GM21390 (cell line): ENCODE measurements around the gene MUC5B.

ENCODE experiments used
- ATAC-seq: cut with Tn5 transposase; IDR thresholded peaks from one replicate; pipeline ENCODE4 v1.9.1; 2021; ENCODE audit not compliant: unreplicated experiment

MUC5B gene

DNA sequence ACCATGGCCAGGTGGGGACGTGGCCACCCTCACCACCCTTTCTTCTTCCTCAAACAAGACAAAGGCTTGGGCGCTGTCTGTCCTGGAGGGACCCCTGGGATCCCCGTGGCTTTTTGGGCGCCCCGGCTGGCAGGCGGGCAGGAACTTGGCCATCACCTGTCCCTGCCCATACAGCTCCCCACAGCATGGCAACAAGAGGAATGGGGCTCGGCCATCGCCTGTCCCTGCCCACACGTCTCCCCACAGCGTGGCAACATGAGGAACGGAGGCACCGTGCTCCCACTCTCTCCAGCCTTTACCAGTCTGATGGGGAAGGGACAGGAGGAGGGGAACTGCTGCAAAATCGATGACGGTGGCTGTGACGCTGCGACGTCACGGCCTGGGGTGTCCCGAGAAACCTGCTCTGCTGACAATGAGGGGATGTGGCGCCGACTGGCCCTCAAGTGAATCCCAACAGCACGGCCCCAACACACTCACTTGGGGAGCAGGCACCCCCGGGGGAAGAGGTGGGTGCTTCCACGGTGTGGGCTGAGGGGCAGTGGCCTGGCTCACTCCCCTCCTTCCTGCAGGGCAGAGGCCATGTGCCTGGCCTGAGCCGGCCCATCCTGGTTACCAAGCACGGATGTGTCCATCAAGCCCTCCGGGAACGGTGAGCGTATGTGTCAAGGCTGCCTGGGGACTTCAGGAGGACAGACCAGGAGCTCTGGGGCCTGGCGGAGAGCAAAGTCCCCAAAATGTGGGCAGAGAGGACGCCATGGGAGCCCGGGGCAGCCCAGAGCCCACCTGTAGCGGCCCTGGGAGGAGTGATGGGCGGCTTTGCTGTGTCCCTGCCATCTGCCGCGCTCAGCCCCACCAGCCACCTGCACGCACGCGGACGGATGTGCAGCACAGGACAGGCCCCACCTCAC lies 56.2 kb downstream of the MUC5B start:
- ATAC-seq = no peak

DNA sequence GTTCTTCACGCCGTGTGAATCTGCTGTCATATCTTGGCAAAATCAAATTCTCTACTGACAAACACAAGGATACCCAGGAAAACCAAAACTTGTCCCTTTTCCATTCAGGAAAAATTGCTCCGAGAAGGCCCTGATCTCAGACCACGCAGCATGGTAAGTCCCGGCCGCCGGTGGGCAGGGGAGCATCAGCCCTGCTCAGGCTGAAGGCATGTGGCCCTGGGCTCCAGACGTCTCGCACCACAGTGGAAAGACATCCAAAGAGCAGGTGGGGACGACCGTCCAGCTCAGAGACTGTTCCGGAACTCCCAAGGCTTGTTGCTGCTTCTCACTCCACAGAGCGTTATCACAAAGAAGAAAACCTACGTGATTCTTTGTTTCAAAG lies 56.8 kb downstream of the MUC5B start:
- ATAC-seq = no peak

DNA sequence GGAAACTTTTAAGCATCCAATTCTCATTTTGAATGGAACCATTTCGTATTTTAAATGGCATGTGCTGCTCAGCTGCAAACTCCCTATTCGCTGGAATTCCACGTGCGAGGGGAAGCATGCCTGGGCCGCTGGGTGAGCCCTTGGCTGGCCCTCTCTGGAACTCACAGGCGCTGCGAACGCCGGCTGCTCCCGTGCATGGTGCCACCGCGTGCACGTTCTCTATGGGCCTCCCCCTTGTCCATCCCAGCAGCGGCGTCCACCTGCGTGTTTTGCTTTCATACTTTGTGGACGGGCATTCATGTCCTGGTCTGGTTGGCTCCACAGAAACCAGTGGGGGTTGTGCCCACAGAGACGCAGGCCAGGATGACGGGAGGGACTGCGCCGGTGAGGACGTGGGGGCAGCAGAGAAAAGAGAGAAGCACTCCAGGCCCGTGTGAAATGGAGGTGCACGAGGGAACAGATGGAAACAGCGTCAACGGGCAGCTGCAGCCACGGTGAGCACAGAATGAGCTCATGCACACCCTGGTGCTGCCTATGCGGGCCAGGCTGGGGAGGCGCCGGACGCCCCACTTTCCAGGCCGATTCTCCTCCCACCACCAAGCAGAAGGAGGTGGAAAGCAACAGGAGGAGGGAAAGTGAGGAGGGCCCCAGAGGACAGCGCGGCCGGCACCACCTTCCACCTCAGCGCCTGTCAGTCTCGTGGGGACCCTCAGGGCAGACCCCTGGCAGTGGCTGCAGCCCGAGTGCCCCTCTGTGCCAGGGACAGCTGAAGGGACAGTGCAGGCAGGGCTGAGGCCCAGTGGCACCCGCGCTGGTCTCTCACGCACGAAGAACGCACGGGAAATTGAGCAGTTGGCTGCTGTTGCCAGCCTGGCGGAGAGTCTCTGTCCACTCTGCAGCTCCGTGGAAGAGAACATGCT lies 57.5 kb downstream of the MUC5B start:
- ATAC-seq = no peak

DNA sequence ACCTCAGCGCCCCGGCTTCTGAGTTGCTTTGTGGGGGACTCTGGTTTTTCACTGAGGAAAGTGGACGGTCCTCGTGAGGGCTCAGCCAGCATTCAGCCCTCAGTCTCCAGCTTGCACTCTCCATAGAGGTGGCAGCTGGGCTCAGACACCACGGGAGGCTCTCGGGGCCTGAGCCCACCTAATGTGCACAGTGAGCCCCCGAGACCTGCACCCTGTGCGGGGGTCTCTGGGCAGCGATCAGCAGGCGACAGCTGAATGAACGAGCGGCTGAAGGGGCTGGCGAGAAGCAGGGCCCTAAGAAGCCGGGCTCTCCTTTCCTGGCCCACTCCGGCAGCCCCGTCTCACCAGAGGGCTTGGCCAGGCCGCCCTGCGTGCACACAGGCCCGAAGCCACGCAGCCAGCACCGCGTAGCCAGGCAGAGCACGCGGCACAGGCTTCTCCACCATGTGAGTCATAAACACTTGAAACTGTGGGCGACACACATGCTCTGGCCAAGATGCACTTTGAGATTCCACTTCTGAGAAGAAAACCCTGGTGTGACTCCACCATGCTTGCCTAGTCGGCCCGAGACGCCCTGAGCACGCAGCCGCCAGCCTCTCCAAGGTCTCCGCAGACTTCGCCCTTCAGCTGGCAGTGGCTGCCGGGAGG lies 58.6 kb downstream of the MUC5B start:
- no peak for ATAC-seq

GRCh38 chr11:1281974-1282365 lies 59.1 kb downstream of the MUC5B start:
- ATAC-seq = no peak

GRCh38 chr11:1283091-1283511 lies 60.2 kb downstream of the MUC5B start:
- no peak for ATAC-seq

DNA sequence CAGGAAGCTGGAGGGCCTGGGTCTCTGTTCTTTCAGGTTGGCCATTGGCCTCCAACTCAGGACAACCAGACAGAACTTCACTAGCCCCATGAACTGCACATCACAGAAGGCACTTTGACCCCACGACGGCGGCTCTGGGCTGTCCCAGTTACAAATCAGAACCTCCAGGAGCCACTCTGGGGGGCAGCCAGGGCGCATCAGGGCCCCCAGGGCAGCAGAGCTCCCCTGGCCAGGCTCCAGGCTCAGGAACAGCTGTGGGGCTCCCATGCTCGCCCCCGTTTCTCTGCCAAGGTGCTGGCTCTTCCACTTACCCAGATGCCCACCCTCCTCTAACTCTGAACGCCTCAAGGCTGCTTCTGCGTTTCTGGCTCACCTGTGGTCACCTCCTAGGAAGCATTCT lies 61.0 kb downstream of the MUC5B start:
- no peak for ATAC-seq

GRCh38 chr11:1285316-1285744 lies 62.5 kb downstream of the MUC5B start:
- ATAC-seq = no peak

GRCh38 chr11:1285876-1286275 lies 63.0 kb downstream of the MUC5B start:
- ATAC-seq = no peak

GRCh38 chr11:1287928-1288327 lies 65.1 kb downstream of the MUC5B start:
- no peak for ATAC-seq

- no peak for ATAC-seq
Measured at GRCh38 chr11:1288426-1289151, 65.7 kb downstream of the MUC5B start.

GRCh38 chr11:1289211-1289935 lies 66.5 kb downstream of the MUC5B start:
- ATAC-seq = no peak

GRCh38 chr11:1290052-1291040 lies 67.5 kb downstream of the MUC5B start:
- ATAC-seq = no peak

- no peak for ATAC-seq
Measured at GRCh38 chr11:1291295-1292017, 68.6 kb downstream of the MUC5B start.

- ATAC-seq = no peak
Measured at GRCh38 chr11:1292018-1292643, 69.3 kb downstream of the MUC5B start.

- no peak for ATAC-seq
Measured at GRCh38 chr11:1292644-1293618, 70.1 kb downstream of the MUC5B start.

DNA sequence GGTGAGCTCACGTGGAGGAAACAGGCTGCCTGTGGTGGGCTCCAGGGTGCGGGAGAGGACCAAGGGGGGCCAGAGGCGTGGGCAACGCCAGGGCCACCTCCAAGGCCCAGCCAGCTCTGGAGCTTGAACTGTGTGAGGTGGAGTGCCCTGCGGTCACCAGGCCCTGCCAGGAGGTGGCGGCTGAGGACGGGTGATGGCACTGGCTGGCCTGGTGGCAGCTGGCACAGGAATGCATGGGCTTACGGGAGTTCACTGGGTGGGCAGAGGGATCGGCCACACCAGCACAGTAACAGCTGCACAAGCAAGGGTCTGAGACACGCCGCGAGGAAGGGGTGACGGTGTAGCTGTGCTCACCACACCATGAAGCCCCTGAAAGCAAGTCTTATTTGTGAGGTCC lies 70.8 kb downstream of the MUC5B start:
- no peak for ATAC-seq
